ENCODE results near the gene ZBTB7C.

GRCh38 chr18:48263914-48264902, 145.0 kb downstream of the ZBTB7C start:
- TF ChIP-seq CTCF (IDR thresholded peaks at IDR 0.05) = no peak
- TF ChIP-seq POLR2A (IDR thresholded peaks at IDR 0.05) = no peak
- no peak for TF ChIP-seq EP300 (IDR thresholded peaks at IDR 0.05)
